Fibroblast of skin of scalp (primary cell): ENCODE data around the gene IFIT1B.
"Not testable (repeated sequence)": the region's sequence is repeated elsewhere in the genome, so short reads cannot be mapped to it uniquely, and the experiment has no call there.

Source experiments
- DNase-seq: peaks from one replicate; pipeline ENCODE4 v3.0.0-alpha.2; 2013

The IFIT1B gene

GRCh38 chr10:89348975-89349374 is 28.9 kb upstream of the IFIT1B start:
- no peak for DNase-seq

GRCh38 chr10:89350631-89351315 is 27.1 kb upstream of the IFIT1B start:
- DNase-seq = not testable (repeated sequence)

- DNase-seq = no peak
These were observed 26.5 kb upstream of the IFIT1B start for GRCh38 chr10:89351412-89351779.

- peak; percentile 97 for DNase-seq
These were observed 25.9 kb upstream of the IFIT1B start for GRCh38 chr10:89351780-89352597.

GRCh38 chr10:89352802-89353201 is 25.1 kb upstream of the IFIT1B start:
- peak; percentile 27 for DNase-seq

- peak; percentile 28 for DNase-seq
These were observed 22.4 kb upstream of the IFIT1B start for GRCh38 chr10:89355394-89355931.

GRCh38 chr10:89357096-89357495 is 20.8 kb upstream of the IFIT1B start:
- no peak for DNase-seq

- no peak for DNase-seq
These were observed 19.9 kb upstream of the IFIT1B start for GRCh38 chr10:89357975-89358374.

GRCh38 chr10:89360157-89360556 is 17.7 kb upstream of the IFIT1B start:
- no peak for DNase-seq

GRCh38 chr10:89362929-89363328 is 14.9 kb upstream of the IFIT1B start:
- no peak for DNase-seq

GRCh38 chr10:89363729-89364442 is 14.0 kb upstream of the IFIT1B start:
- DNase-seq = no peak

GRCh38 chr10:89364531-89364930 is 13.3 kb upstream of the IFIT1B start:
- DNase-seq = no peak

- no peak for DNase-seq
These were observed 10.3 kb upstream of the IFIT1B start for GRCh38 chr10:89367529-89367928.

- no peak for DNase-seq
These were observed 9.7 kb upstream of the IFIT1B start for GRCh38 chr10:89368129-89368528.

- DNase-seq = no peak
These were observed 8.4 kb upstream of the IFIT1B start for GRCh38 chr10:89369156-89370105.

- no peak for DNase-seq
These were observed 6.8 kb upstream of the IFIT1B start for GRCh38 chr10:89371079-89371478.

- DNase-seq = no peak
These were observed 5.9 kb upstream of the IFIT1B start for GRCh38 chr10:89371987-89372386.

GRCh38 chr10:89373916-89374711 is 3.7 kb upstream of the IFIT1B start:
- peak; percentile 85 for DNase-seq

- DNase-seq = no peak
These were observed 3.1 kb upstream of the IFIT1B start for GRCh38 chr10:89374713-89375141.

- DNase-seq = no peak
These were observed 1.2 kb downstream of the IFIT1B start for GRCh38 chr10:89379103-89379502.

- DNase-seq = no peak
These were observed 4.9 kb downstream of the IFIT1B start for GRCh38 chr10:89382757-89383156.
